Measurements from ENCODE around the gene DGLUCY.

DNA sequence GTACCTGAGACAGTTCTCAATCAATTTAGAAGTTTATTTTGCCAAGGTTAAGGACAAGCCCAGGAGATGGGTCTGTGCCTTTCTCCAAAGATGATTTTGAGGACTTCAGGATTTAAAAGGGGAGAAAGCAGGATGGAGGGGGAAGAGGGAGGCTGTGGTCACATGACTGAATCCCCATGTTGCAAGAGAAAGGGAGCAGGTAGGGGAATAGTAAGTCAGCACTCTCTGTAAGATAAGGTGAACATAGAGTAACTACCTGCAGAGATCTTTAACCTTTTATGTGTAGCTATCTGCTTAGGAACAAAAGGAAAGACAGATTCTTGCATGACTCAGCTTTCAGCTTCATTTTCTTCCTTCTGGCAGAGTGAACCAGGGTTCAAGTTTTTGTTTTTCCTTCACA is 25.9 kb downstream of the DGLUCY start:
- TF ChIP-seq EZH2 (IDR thresholded peaks at IDR 0.05) (no peak), POLR2A (IDR thresholded peaks at IDR 0.05; ENCODE audit: borderline replicate concordance, extremely low read depth, insufficient read depth, insufficient read length) (no peak), POLR2AphosphoS5 (IDR thresholded peaks at IDR 0.05; ENCODE audit: low read depth, low read length) (no peak), ELF1 (IDR thresholded peaks at IDR 0.05; ENCODE audit: borderline replicate concordance, low read depth) (no peak), RAD21 (IDR thresholded peaks at IDR 0.05; ENCODE audit: low read depth) (no peak), SIN3A (IDR thresholded peaks at IDR 0.05; ENCODE audit: low read depth) (no peak), EZH2phosphoT487 (IDR thresholded peaks at IDR 0.05; ENCODE audit: borderline replicate concordance) (no peak), JUND (IDR thresholded peaks at IDR 0.05) (no peak), CEBPB (IDR thresholded peaks at IDR 0.05; ENCODE audit: low read depth) (no peak), ZNF274 (IDR thresholded peaks at IDR 0.05; ENCODE audit: low read depth, low read length) (no peak), EGR1 (IDR thresholded peaks at IDR 0.05; ENCODE audit: low read depth) (no peak)
- TF ChIP-seq, protein P1, sequence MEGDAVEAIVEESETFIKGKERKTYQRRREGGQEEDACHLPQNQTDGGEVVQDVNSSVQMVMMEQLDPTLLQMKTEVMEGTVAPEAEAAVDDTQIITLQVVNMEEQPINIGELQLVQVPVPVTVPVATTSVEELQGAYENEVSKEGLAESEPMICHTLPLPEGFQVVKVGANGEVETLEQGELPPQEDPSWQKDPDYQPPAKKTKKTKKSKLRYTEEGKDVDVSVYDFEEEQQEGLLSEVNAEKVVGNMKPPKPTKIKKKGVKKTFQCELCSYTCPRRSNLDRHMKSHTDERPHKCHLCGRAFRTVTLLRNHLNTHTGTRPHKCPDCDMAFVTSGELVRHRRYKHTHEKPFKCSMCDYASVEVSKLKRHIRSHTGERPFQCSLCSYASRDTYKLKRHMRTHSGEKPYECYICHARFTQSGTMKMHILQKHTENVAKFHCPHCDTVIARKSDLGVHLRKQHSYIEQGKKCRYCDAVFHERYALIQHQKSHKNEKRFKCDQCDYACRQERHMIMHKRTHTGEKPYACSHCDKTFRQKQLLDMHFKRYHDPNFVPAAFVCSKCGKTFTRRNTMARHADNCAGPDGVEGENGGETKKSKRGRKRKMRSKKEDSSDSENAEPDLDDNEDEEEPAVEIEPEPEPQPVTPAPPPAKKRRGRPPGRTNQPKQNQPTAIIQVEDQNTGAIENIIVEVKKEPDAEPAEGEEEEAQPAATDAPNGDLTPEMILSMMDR (IDR thresholded peaks at IDR 0.05 in 2 of 3, conservative IDR thresholded peaks at IDR 0.05 in 1 of 3; ENCODE audit: borderline replicate concordance in 1 of 3, insufficient read depth in 1 of 3, low read depth in 2 of 3, low read length in 2 of 3) = no peak
- TF ChIP-seq, protein P2, sequence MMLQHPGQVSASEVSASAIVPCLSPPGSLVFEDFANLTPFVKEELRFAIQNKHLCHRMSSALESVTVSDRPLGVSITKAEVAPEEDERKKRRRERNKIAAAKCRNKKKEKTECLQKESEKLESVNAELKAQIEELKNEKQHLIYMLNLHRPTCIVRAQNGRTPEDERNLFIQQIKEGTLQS (IDR thresholded peaks at IDR 0.05) = no peak
